Osteoblast (primary cell): Measurements from ENCODE around the gene OR2L8. TPM values are rescaled to one million over a fixed set of nuclear protein-coding genes. Genes with fewer than 3 reads are reported as not detected.

ENCODE experiments used
- DNase-seq: peaks from one replicate; pipeline ENCODE4 v3.0.0; 2011; ENCODE audit warnings: low spot score, mixed read lengths; ENCODE audit not compliant: insufficient read length; ENCODE audit errors: missing footprints
- H2AFZ ChIP-seq: 2 replicates; pipeline ENCODE4 v1.6.0; 2011; ENCODE audit warnings: mild to moderate bottlenecking, low read length
- H3K27ac ChIP-seq: 2 replicates; pipeline ENCODE4 v1.5.1; 2011; ENCODE audit warnings: mild to moderate bottlenecking, low read depth, low read length, moderate library complexity
- H3K27me3 ChIP-seq: 2 replicates; pipeline ENCODE4 v1.6.0; 2012; ENCODE audit warnings: mild to moderate bottlenecking, control low read depth, inconsistent platforms, low read length, moderate library complexity; ENCODE audit not compliant: insufficient read depth
- H3K36me3 ChIP-seq: 2 replicates; pipeline ENCODE4 v1.5.1; 2011; ENCODE audit warnings: mild to moderate bottlenecking, low read length, control low read depth, moderate library complexity; ENCODE audit not compliant: insufficient read depth
- H3K4me1 ChIP-seq: 2 replicates; pipeline ENCODE4 v1.5.1; 2011; ENCODE audit warnings: mild to moderate bottlenecking, low read length, control low read depth, moderate library complexity; ENCODE audit not compliant: insufficient read depth
- H3K4me2 ChIP-seq: 2 replicates; pipeline ENCODE4 v1.6.0; 2011; ENCODE audit warnings: mild to moderate bottlenecking, low read length; ENCODE audit not compliant: insufficient read depth
- H3K4me3 ChIP-seq: fragments of 200-600 bp; sonication (generic); 3 replicates; pipeline ENCODE4 v1.5.1; 2012; ENCODE audit warnings: mild to moderate bottlenecking, low read length, inconsistent platforms; ENCODE audit not compliant: insufficient read depth
- H3K79me2 ChIP-seq: 2 replicates; pipeline ENCODE4 v1.6.0; 2012; ENCODE audit warnings: mild to moderate bottlenecking, low read length, control low read depth, inconsistent platforms; ENCODE audit not compliant: insufficient read depth
- H3K9me3 ChIP-seq: 2 replicates; pipeline ENCODE4 v1.5.1; 2011; ENCODE audit warnings: low read depth, low read length, control low read depth
- H4K20me1 ChIP-seq: 2 replicates; pipeline ENCODE4 v1.6.0; 2012; ENCODE audit warnings: mild to moderate bottlenecking, low read length, control low read depth; ENCODE audit not compliant: insufficient read depth
- CTCF ChIP-seq: IDR thresholded peaks from 2 replicates; pipeline ENCODE4 v1.5.1; 2011; ENCODE audit warnings: mild to moderate bottlenecking, low read depth, low read length, moderate library complexity; ENCODE audit errors: extremely low read depth
- total RNA-seq: library from RNA; depleted of rRNA; stranded (reverse); fragments of >200 nt; gene quantifications from 2 replicates; pipeline ENCODE4 v1.2.3, GENCODE V29; 2012

Gene OR2L8
- total RNA-seq, 1 donor, result not detected

DNA sequence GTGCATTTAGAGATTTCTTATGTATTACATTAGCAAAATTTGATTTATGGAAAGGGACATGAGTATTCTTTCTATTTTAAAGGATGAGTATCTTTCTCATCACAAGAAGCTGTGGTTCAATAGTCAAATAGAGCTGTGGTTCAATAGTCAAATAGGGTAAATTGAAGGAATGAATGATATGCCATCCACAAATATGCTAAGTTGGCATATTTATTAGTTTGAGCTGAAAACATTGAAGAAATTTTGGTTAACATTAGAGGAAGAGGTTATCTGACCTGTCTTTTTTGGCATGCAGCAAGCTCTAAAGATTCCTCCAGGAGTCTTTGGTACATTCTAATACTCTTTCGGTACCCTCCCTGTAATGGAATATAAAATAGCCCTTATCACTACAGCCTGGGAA lies 4.8 kb downstream of the OR2L8 start:
- H3K4me3 ChIP-seq, result no peak overlapping the region
- no peak for TF ChIP-seq CTCF
- H3K27ac ChIP-seq, result no peak overlapping the region
- H3K27me3 ChIP-seq, result no peaks in the 10 kb centered on the region
- peaks cover 3% of the 10 kb centered on the region for H3K9me3 ChIP-seq
- H3K79me2 ChIP-seq, result no peaks in the 10 kb centered on the region
- H3K36me3 ChIP-seq, result no peaks in the 10 kb centered on the region
- H4K20me1 ChIP-seq, result no peaks in the 10 kb centered on the region
- no peak for DNase-seq
- no peaks in the 10 kb centered on the region for H3K4me1 ChIP-seq
- H3K4me2 ChIP-seq, result no peak overlapping the region
- no peak overlapping the region for H2AFZ ChIP-seq

DNA sequence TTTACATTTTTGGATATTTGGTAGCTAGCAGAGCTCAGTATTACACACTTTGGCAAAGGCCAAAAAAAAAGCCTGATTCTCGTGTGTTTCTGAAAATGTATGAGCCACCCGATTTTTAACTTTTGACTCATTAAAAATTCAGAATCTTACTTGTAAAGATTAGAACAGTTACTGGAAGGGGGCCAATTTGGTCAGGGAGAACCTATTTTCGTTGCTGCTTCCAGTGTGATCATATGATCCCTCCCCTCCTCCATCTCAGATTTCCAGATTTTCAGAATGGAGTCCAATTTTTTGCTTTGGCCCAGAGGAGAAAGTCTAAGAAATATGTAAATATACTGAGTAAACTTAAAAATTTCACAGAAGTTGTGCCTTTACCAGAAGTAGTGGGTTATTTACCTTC lies 13.1 kb downstream of the OR2L8 start:
- Histone ChIP-seq H3K4me2 (no peak overlapping the region), H3K79me2 (no peaks in the 10 kb centered on the region), H3K4me1 (no peaks in the 10 kb centered on the region), H3K9me3 (no peaks in the 10 kb centered on the region), H3K27ac (no peak overlapping the region), H2AFZ (no peak overlapping the region), H3K4me3 (no peak overlapping the region), H4K20me1 (no peaks in the 10 kb centered on the region), H3K36me3 (no peaks in the 10 kb centered on the region), H3K27me3 (no peaks in the 10 kb centered on the region)
- TF ChIP-seq CTCF, result no peak
- no peak for DNase-seq

DNA sequence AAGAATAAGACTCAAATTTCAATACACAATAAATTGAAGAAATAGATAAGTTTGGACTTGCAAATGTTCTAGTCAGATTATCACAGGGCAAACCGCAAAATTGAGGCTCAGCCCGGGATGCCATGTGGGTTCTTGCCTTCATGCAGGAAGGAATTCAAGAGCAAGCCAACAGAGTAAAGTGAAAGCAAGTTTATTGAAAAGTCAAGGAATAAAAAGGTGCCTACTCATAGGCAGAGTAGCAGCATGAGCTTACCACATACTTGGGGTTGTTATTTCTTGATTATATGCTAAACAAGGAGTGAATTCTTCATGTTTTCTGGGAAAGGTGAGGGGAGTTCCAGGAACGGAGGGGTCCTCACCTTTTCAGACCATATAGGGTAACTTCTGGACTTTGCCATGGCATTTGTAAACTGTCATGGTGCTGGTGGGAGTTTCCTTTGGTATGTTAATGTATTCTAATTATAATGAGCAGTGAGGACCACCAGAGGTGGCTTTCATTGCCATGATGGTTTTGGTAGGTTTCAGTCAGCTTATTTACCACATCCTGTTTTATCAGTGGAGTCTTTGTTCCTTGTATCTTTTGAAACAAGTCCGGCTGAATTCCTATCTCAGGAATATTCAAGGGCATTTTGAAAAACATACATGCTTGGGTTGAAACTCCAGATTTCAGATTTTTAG lies 14.4 kb downstream of the OR2L8 start:
- no peak for TF ChIP-seq CTCF
- Histone ChIP-seq H3K4me2 (no peak overlapping the region), H3K27ac (no peak overlapping the region), H2AFZ (no peak overlapping the region), H3K4me1 (no peaks in the 10 kb centered on the region), H3K79me2 (no peaks in the 10 kb centered on the region), H3K9me3 (no peaks in the 10 kb centered on the region), H4K20me1 (no peaks in the 10 kb centered on the region), H3K36me3 (no peaks in the 10 kb centered on the region), H3K27me3 (no peaks in the 10 kb centered on the region), H3K4me3 (no peak overlapping the region)
- DNase-seq, result no peak

GRCh38 chr1:247964933-247965332 lies 16.3 kb downstream of the OR2L8 start, which contains the start of gene OR2AK2:
OR2AK2 (plus strand) TSS chr1:247965233; CDS start chr1:247965377, 144 bp downstream.
- no peaks in the 10 kb centered on the region for H3K9me3 ChIP-seq
- no peak for DNase-seq
- no peak within 1 kb of the TSS for H3K27ac ChIP-seq
- H3K79me2 ChIP-seq, result no peaks in the 10 kb centered on the region
- TF ChIP-seq CTCF, result no peak
- H4K20me1 ChIP-seq, result no peaks in the 10 kb centered on the region
- no peak within 1 kb of the TSS for H2AFZ ChIP-seq
- H3K4me1 ChIP-seq, result no peaks in the 10 kb centered on the region
- no peak within 1 kb of the TSS for H3K4me3 ChIP-seq
- H3K4me2 ChIP-seq, result no peak within 1 kb of the TSS
- H3K27me3 ChIP-seq, result no peaks in the 10 kb centered on the region
- H3K36me3 ChIP-seq, result no peaks in the 10 kb centered on the region
